ENCODE measurements around the gene APBA2. TPM values are rescaled to one million over a fixed set of nuclear protein-coding genes. Genes with fewer than 3 reads are reported as not detected.
"Not testable (repeated sequence)": the region's sequence is repeated elsewhere in the genome, so short reads cannot be mapped to it uniquely, and the experiment has no call there.

APBA2 gene
- total and polyA plus RNA-seq, 2 of the 13 experiments (the other 11 are each of a cell fraction or from before 2014, with no cell fraction given), result 0.62 to 2.3 TPM

- TF ChIP-seq ZNF674 (CRISPR knock-in tag; IDR thresholded peaks at IDR 0.05; ENCODE audit: low read depth), result no peak
- no peak for TF ChIP-seq AGO1 (IDR thresholded peaks at IDR 0.05; ENCODE audit: low read depth, low read length, poor library complexity, severe bottlenecking)
- TF ChIP-seq ZNF605 (CRISPR knock-in tag; IDR thresholded peaks at IDR 0.05), result no peak
- TF ChIP-seq ZNF382 (CRISPR knock-in tag; IDR thresholded peaks at IDR 0.05; ENCODE audit: borderline replicate concordance), result no peak
- no peak for FAIRE-seq
- WGBS (ENCODE audit: low lambda C conversion rate), result 77% methylated on average over 14 of the region's 16 CpGs
Observed at GRCh38 chr15:29101491-29101890, 215.7 kb downstream of the APBA2 start.

GRCh38 chr15:29102173-29102794 is 216.5 kb downstream of the APBA2 start:
- intact Hi-C loops (cut with micrococcal nuclease; ENCODE audit: unreplicated experiment); FAIRE-seq; H3K36me3 ChIP-seq (replicated peaks in 1 of 2; ENCODE audit: control insufficient read depth in 1 of 2, insufficient read depth in 2 of 2, low read length in 2 of 2); H3K27me3 ChIP-seq (ENCODE audit: control insufficient read depth in 1 of 2, insufficient read depth in 2 of 2, low read length in 2 of 2); H3K27ac ChIP-seq (ENCODE audit: extremely low read length, insufficient read depth, low read length); H4K20me1 ChIP-seq (ENCODE audit: insufficient read depth, low read length); BruUV-seq (replicated peaks); H3K4me2 ChIP-seq (ENCODE audit: low read depth, low read length); POLR2A ChIA-PET; H3K9ac ChIP-seq (ENCODE audit: insufficient read depth, low read depth, low read length); H3K79me2 ChIP-seq (ENCODE audit: insufficient read depth, low read length); H3K9me3 ChIP-seq (ENCODE audit: low read length); in situ Hi-C loops (cut with HindIII; ENCODE audit: extremely low pct_ligation_motif_present, low pct_unique_long_range_greater_than_20kb); H2AFZ ChIP-seq (ENCODE audit: low read length); CTCF ChIA-PET (ENCODE audit: low intra/inter-chr PET ratio, low total read pairs); H3K4me1 ChIP-seq (ENCODE audit: insufficient read depth, low read length); H3K4me3 ChIP-seq (replicated peaks in 1 of 3; ENCODE audit: insufficient read depth in 1 of 3, low read depth in 2 of 3, low read length in 3 of 3): not testable (repeated sequence)
- TF ChIP-seq CTCF (CRISPR knock-in tag; IDR thresholded peaks at IDR 0.05), result peak; percentile 66
- WGBS (ENCODE audit: low lambda C conversion rate), result 65% methylated on average over 9 of the region's 10 CpGs
- DNase-seq (ENCODE audit: low spot score) (peak; percentile 23), ATAC-seq (peak; percentile 71)

More at GRCh38 chr15:29101491-29101890, 215.7 kb downstream of the APBA2 start:
- CTCF ChIA-PET (ENCODE audit: low intra/inter-chr PET ratio, low total read pairs), result no interaction called here
- in situ Hi-C loops (cut with HindIII; ENCODE audit: extremely low pct_ligation_motif_present, low pct_unique_long_range_greater_than_20kb), result no loop called here
- no peaks in the 10 kb centered on the region for H3K9me3 ChIP-seq (ENCODE audit: low read length)
- no peak for DNase-seq (ENCODE audit: low spot score)
- no peak overlapping the region for H3K4me2 ChIP-seq (ENCODE audit: low read depth, low read length)
- no peaks in the 10 kb centered on the region for H3K79me2 ChIP-seq (ENCODE audit: insufficient read depth, low read length)
- no peak overlapping the region for H3K4me3 ChIP-seq (replicated peaks in 1 of 3; ENCODE audit: insufficient read depth in 1 of 3, low read depth in 2 of 3, low read length in 3 of 3)
- no peak overlapping the region for H3K27ac ChIP-seq (ENCODE audit: extremely low read length, insufficient read depth, low read length)
- no peaks in the 10 kb centered on the region for H3K4me1 ChIP-seq (ENCODE audit: insufficient read depth, low read length)
- no peak overlapping the region for H2AFZ ChIP-seq (ENCODE audit: low read length)
- intact Hi-C loops (cut with micrococcal nuclease; ENCODE audit: unreplicated experiment), result no loop called here
- H3K36me3 ChIP-seq (replicated peaks in 1 of 2; ENCODE audit: control insufficient read depth in 1 of 2, insufficient read depth in 2 of 2, low read length in 2 of 2), result no peaks in the 10 kb centered on the region
- POLR2A ChIA-PET, result no interaction called here
- no peak overlapping the region for H3K9ac ChIP-seq (ENCODE audit: insufficient read depth, low read depth, low read length)
- no peak for ATAC-seq
- no peaks in the 10 kb centered on the region for H3K27me3 ChIP-seq (ENCODE audit: control insufficient read depth in 1 of 2, insufficient read depth in 2 of 2, low read length in 2 of 2)
- no TSS peak for BruUV-seq (replicated peaks)
- H4K20me1 ChIP-seq (ENCODE audit: insufficient read depth, low read length), result no peaks in the 10 kb centered on the region

Measured in HepG2 (cell line).